ENCODE measurements around the gene ACTR3C.
"Not testable (repeated sequence)": the region's sequence is repeated elsewhere in the genome, so short reads cannot be mapped to it uniquely, and the experiment has no call there.

- TF ChIP-seq EZH2phosphoT487 (IDR thresholded peaks at IDR 0.05; ENCODE audit: unreplicated experiment); POLR2AphosphoS5 (IDR thresholded peaks at IDR 0.05; ENCODE audit: low read depth); CREB1 (CRISPR knock-in tag; IDR thresholded peaks at IDR 0.05; ENCODE audit: low read depth); JUNB (IDR thresholded peaks at IDR 0.05; ENCODE audit: unreplicated experiment); NANOG (IDR thresholded peaks at IDR 0.05; ENCODE audit: borderline replicate concordance); EZH2 (IDR thresholded peaks at IDR 0.05; ENCODE audit: low read depth, unreplicated experiment); ZNF331 (CRISPR knock-in tag; IDR thresholded peaks at IDR 0.05; ENCODE audit: low read depth); ZNF114 (CRISPR knock-in tag; IDR thresholded peaks at IDR 0.05); ETS1 (IDR thresholded peaks at IDR 0.05): not testable (repeated sequence)
- TF ChIP-seq, protein P1, sequence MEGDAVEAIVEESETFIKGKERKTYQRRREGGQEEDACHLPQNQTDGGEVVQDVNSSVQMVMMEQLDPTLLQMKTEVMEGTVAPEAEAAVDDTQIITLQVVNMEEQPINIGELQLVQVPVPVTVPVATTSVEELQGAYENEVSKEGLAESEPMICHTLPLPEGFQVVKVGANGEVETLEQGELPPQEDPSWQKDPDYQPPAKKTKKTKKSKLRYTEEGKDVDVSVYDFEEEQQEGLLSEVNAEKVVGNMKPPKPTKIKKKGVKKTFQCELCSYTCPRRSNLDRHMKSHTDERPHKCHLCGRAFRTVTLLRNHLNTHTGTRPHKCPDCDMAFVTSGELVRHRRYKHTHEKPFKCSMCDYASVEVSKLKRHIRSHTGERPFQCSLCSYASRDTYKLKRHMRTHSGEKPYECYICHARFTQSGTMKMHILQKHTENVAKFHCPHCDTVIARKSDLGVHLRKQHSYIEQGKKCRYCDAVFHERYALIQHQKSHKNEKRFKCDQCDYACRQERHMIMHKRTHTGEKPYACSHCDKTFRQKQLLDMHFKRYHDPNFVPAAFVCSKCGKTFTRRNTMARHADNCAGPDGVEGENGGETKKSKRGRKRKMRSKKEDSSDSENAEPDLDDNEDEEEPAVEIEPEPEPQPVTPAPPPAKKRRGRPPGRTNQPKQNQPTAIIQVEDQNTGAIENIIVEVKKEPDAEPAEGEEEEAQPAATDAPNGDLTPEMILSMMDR (conservative IDR thresholded peaks at IDR 0.05; ENCODE audit: low read depth in 2 of 2), result not testable (repeated sequence)
- TF ChIP-seq, protein P2, sequence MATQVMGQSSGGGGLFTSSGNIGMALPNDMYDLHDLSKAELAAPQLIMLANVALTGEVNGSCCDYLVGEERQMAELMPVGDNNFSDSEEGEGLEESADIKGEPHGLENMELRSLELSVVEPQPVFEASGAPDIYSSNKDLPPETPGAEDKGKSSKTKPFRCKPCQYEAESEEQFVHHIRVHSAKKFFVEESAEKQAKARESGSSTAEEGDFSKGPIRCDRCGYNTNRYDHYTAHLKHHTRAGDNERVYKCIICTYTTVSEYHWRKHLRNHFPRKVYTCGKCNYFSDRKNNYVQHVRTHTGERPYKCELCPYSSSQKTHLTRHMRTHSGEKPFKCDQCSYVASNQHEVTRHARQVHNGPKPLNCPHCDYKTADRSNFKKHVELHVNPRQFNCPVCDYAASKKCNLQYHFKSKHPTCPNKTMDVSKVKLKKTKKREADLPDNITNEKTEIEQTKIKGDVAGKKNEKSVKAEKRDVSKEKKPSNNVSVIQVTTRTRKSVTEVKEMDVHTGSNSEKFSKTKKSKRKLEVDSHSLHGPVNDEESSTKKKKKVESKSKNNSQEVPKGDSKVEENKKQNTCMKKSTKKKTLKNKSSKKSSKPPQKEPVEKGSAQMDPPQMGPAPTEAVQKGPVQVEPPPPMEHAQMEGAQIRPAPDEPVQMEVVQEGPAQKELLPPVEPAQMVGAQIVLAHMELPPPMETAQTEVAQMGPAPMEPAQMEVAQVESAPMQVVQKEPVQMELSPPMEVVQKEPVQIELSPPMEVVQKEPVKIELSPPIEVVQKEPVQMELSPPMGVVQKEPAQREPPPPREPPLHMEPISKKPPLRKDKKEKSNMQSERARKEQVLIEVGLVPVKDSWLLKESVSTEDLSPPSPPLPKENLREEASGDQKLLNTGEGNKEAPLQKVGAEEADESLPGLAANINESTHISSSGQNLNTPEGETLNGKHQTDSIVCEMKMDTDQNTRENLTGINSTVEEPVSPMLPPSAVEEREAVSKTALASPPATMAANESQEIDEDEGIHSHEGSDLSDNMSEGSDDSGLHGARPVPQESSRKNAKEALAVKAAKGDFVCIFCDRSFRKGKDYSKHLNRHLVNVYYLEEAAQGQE (IDR thresholded peaks at IDR 0.05; ENCODE audit: unreplicated experiment), result not testable (repeated sequence)
These were observed 17.0 kb downstream of the ACTR3C start for GRCh38 chr7:150306377-150306776.
